ENCODE results near the gene RAPGEF5.

Gene RAPGEF5

GRCh38 chr7:22216832-22217475 is 140.0 kb downstream of the RAPGEF5 start:
- no peak for TF ChIP-seq CTCF (IDR thresholded peaks at IDR 0.05; ENCODE audit: low read depth, low read length)
- H3K4me3 ChIP-seq (replicated peaks in 1 of 2; ENCODE audit: low read depth in 2 of 2, low read length in 2 of 2), result no peak overlapping the region
- DNase-seq (ENCODE audit: low read depth in 2 of 2), result no peak

- no peak for DNase-seq (ENCODE audit: low read depth in 2 of 2)
- no peak overlapping the region for H3K4me3 ChIP-seq (replicated peaks in 1 of 2; ENCODE audit: low read depth in 2 of 2, low read length in 2 of 2)
- no peak for TF ChIP-seq CTCF (IDR thresholded peaks at IDR 0.05; ENCODE audit: low read depth, low read length)
Observed at GRCh38 chr7:22216309-22216708, 140.6 kb downstream of the RAPGEF5 start.

GRCh38 chr7:22214000-22214399 is 143.0 kb downstream of the RAPGEF5 start:
- DNase-seq (ENCODE audit: low read depth in 2 of 2), result peak in 1 of 2 donors; percentile 23
- H3K4me3 ChIP-seq (replicated peaks in 1 of 2; ENCODE audit: low read depth in 2 of 2, low read length in 2 of 2), result no peak overlapping the region
- no peak for TF ChIP-seq CTCF (IDR thresholded peaks at IDR 0.05; ENCODE audit: low read depth, low read length)

- no peak for TF ChIP-seq CTCF (IDR thresholded peaks at IDR 0.05; ENCODE audit: low read depth, low read length)
- DNase-seq (ENCODE audit: low read depth in 2 of 2), result no peak
- no peak overlapping the region for H3K4me3 ChIP-seq (replicated peaks in 1 of 2; ENCODE audit: low read depth in 2 of 2, low read length in 2 of 2)
Observed at GRCh38 chr7:22213081-22213480, 143.9 kb downstream of the RAPGEF5 start.

- no peak overlapping the region for H3K4me3 ChIP-seq (replicated peaks in 1 of 2; ENCODE audit: low read depth in 2 of 2, low read length in 2 of 2)
- no peak for DNase-seq (ENCODE audit: low read depth in 2 of 2)
- TF ChIP-seq CTCF (IDR thresholded peaks at IDR 0.05; ENCODE audit: low read depth, low read length), result no peak
Observed at GRCh38 chr7:22210967-22211366, 146.0 kb downstream of the RAPGEF5 start.

- no peak for DNase-seq (ENCODE audit: low read depth in 2 of 2)
- no peak for TF ChIP-seq CTCF (IDR thresholded peaks at IDR 0.05; ENCODE audit: low read depth, low read length)
- no peak overlapping the region for H3K4me3 ChIP-seq (replicated peaks in 1 of 2; ENCODE audit: low read depth in 2 of 2, low read length in 2 of 2)
Observed at GRCh38 chr7:22210355-22210754, 146.6 kb downstream of the RAPGEF5 start.

GRCh38 chr7:22208799-22209198 is 148.2 kb downstream of the RAPGEF5 start:
- no peak overlapping the region for H3K4me3 ChIP-seq (replicated peaks in 1 of 2; ENCODE audit: low read depth in 2 of 2, low read length in 2 of 2)
- DNase-seq (ENCODE audit: low read depth in 2 of 2), result no peak
- TF ChIP-seq CTCF (IDR thresholded peaks at IDR 0.05; ENCODE audit: low read depth, low read length), result no peak
